RWPE1 (cell line): ENCODE results near the gene ROR1.

Experiments
- CTCF ChIA-PET: fragments of 350-600 bp; sonication (Branson Sonifier 250); formaldehyde crosslinking; extraction: SDS; loops from one replicate; lab custom pipeline; 2021; lab: Yijun Ruan, JAX
- POLR2A ChIA-PET: fragments of 400-600 bp; formaldehyde crosslinking; extraction: SDS; loops from one replicate; lab custom pipeline; 2020; ENCODE audit warnings: antibody characterized with exemption; ENCODE audit not compliant: low non-redundant PET; lab: Yijun Ruan, JAX
- DNase-seq: peaks from one replicate; pipeline ENCODE4 v3.0.0; 2012; ENCODE audit warnings: low spot score
- H3K27ac ChIP-seq: fragments of 450-650 bp; 2 replicates; pipeline ENCODE4 v1.5.1; 2017
- CTCF ChIP-seq: fragments of 450-650 bp; conservative IDR thresholded peaks from 2 replicates; pipeline ENCODE4 v1.5.1; 2017; ENCODE audit warnings: low read depth, mild to moderate bottlenecking

Gene ROR1

GRCh38 chr1:63817152-63817667 lies 43.4 kb downstream of the ROR1 start:
- H3K27ac ChIP-seq: no peak overlapping the region
- ChIA-PET POLR2A (no interaction called here), CTCF (interaction anchor here (0.8 kb wide), 1 partner anchor 320 kb away, joined by 3 read pairs; no protein-coding TSS in a partner anchor)
- TF ChIP-seq CTCF: no peak
- no peak for DNase-seq

- ChIA-PET CTCF (interaction anchor here (0.8 kb wide), 1 partner anchor 320 kb away, joined by 3 read pairs; no protein-coding TSS in a partner anchor), POLR2A (no interaction called here)
- no peak for TF ChIP-seq CTCF
- DNase-seq: no peak
- H3K27ac ChIP-seq: no peak overlapping the region
Measured at GRCh38 chr1:63817700-63818099, 43.9 kb downstream of the ROR1 start.

GRCh38 chr1:63818567-63819325 lies 44.9 kb downstream of the ROR1 start:
- no peak for TF ChIP-seq CTCF
- H3K27ac ChIP-seq: no peak overlapping the region
- ChIA-PET CTCF (no interaction called here), POLR2A (no interaction called here)
- no peak for DNase-seq

- TF ChIP-seq CTCF: no peak
- H3K27ac ChIP-seq: no peak overlapping the region
- DNase-seq: no peak
- ChIA-PET POLR2A (no interaction called here), CTCF (no interaction called here)
Measured at GRCh38 chr1:63819795-63820194, 46.0 kb downstream of the ROR1 start.

GRCh38 chr1:63821091-63822005 lies 47.5 kb downstream of the ROR1 start:
- TF ChIP-seq CTCF: no peak
- ChIA-PET CTCF (interaction anchor here (0.6 to 1.1 kb wide), 3 partner anchors 23 to 441 kb away, joined by 3 to 4 read pairs (median 3); no protein-coding TSS in a partner anchor), POLR2A (interaction anchor here (0.6 kb wide), 1 partner anchor 906 kb away, joined by 6 read pairs; no protein-coding TSS in a partner anchor)
- no peak for DNase-seq
- H3K27ac ChIP-seq: no peak overlapping the region

- no peak for TF ChIP-seq CTCF
- DNase-seq: no peak
- CTCF ChIA-PET: no interaction called here
- H3K27ac ChIP-seq: no peak overlapping the region
- POLR2A ChIA-PET: no interaction called here
Measured at GRCh38 chr1:63822540-63822939, 48.7 kb downstream of the ROR1 start.
